ENCODE results near the gene ARID2. TPM values are rescaled to one million over a fixed set of nuclear protein-coding genes. Genes with fewer than 3 reads are reported as not detected.

ARID2 gene
- total RNA-seq, 6 experiments from 2014 or later, result 6.2 to 11.8 (median 9.1) TPM

GRCh38 chr12:45878630-45879255 lies 149.2 kb downstream of the ARID2 start:
- DNase-seq, result no peak
- H3K27ac ChIP-seq, result peak overlapping the region in 1 of 3 donors; percentile 10
- H3K4me1 ChIP-seq, result no peaks in the 10 kb centered on the region
- H3K9me3 ChIP-seq, result no peaks in the 10 kb centered on the region
- intact Hi-C loops (cut with DNase I), result no loop called here
- ATAC-seq, result peak in 1 of 4 donors; percentile 53
- H3K36me3 ChIP-seq, result peaks cover 0 to 12% (median 2%) of the 10 kb centered on the region in 4 donors
- 51% methylated on average over 8 of the region's 8 CpGs for WGBS (ENCODE audit: insufficient coverage, low coverage, low lambda C conversion rate, missing lambda C conversion rate)
- no peaks in the 10 kb centered on the region for H3K27me3 ChIP-seq
- TF ChIP-seq CTCF (IDR thresholded peaks at IDR 0.05) (no peak), POLR2A (IDR thresholded peaks at IDR 0.05) (no peak)
- H3K4me3 ChIP-seq, result no peak overlapping the region

- Histone ChIP-seq H3K4me3 (no peak overlapping the region), H3K36me3 (peaks cover 0 to 9% (median 2%) of the 10 kb centered on the region in 4 donors), H3K27ac (peak overlapping the region in 1 of 3 donors; percentile 10), H3K27me3 (no peaks in the 10 kb centered on the region), H3K4me1 (no peaks in the 10 kb centered on the region), H3K9me3 (no peaks in the 10 kb centered on the region)
- TF ChIP-seq POLR2A (IDR thresholded peaks at IDR 0.05), result no peak
- no peak for TF ChIP-seq CTCF (IDR thresholded peaks at IDR 0.05)
- ATAC-seq (no peak), DNase-seq (no peak)
- intact Hi-C loops (cut with DNase I), result no loop called here
- 61% methylated on average over 2 of the region's 2 CpGs for WGBS (ENCODE audit: insufficient coverage, low coverage, low lambda C conversion rate, missing lambda C conversion rate)
Measured at GRCh38 chr12:45879363-45879895, 149.9 kb downstream of the ARID2 start.

- Histone ChIP-seq H3K9me3 (no peaks in the 10 kb centered on the region), H3K27me3 (no peaks in the 10 kb centered on the region), H3K27ac (no peak overlapping the region), H3K4me3 (no peak overlapping the region), H3K36me3 (peaks cover 0 to 3% (median 0%) of the 10 kb centered on the region in 4 donors), H3K4me1 (no peaks in the 10 kb centered on the region)
- intact Hi-C loops (cut with DNase I), result no loop called here
- 100% methylated on average over 2 of the region's 2 CpGs for WGBS (ENCODE audit: insufficient coverage, low coverage, low lambda C conversion rate, missing lambda C conversion rate)
- no peak for TF ChIP-seq POLR2A (IDR thresholded peaks at IDR 0.05)
- no peak for TF ChIP-seq CTCF (IDR thresholded peaks at IDR 0.05)
- ATAC-seq, result no peak
- no peak for DNase-seq
Measured at GRCh38 chr12:45880533-45880932, 151.0 kb downstream of the ARID2 start.

- no peak overlapping the region for H3K27ac ChIP-seq
- DNase-seq (no peak), ATAC-seq (no peak)
- no peaks in the 10 kb centered on the region for H3K36me3 ChIP-seq
- H3K4me3 ChIP-seq, result no peak overlapping the region
- H3K27me3 ChIP-seq, result no peaks in the 10 kb centered on the region
- intact Hi-C loops (cut with DNase I), result no loop called here
- H3K4me1 ChIP-seq, result no peaks in the 10 kb centered on the region
- H3K9me3 ChIP-seq, result no peaks in the 10 kb centered on the region
- TF ChIP-seq CTCF (IDR thresholded peaks at IDR 0.05) (no peak), POLR2A (IDR thresholded peaks at IDR 0.05) (no peak)
- 94% methylated on average over 1 of the region's 1 CpG for WGBS (ENCODE audit: insufficient coverage, low coverage, low lambda C conversion rate, missing lambda C conversion rate)
Measured at GRCh38 chr12:45883187-45883586, 153.7 kb downstream of the ARID2 start.

Data from right lobe of liver (tissue), 6 donors.